Neutrophil (primary cell): ENCODE data around the gene DEGS1.

Experiments
- H3K27ac ChIP-seq: fragments of 200-600 bp; sonication (generic); 2 replicates; pipeline ENCODE4 v1.5.1; 2016; ENCODE audit warnings: mild to moderate bottlenecking, moderate library complexity
- H3K27me3 ChIP-seq: fragments of 200-600 bp; sonication (generic); 2 replicates; pipeline ENCODE4 v1.6.0; 2016; ENCODE audit warnings: mild to moderate bottlenecking
- H3K36me3 ChIP-seq: fragments of 200-600 bp; sonication (generic); 2 replicates; pipeline ENCODE4 v1.5.1; 2017
- H3K4me1 ChIP-seq, 2 experiments: fragments of 200-600 bp in 1 of 2; sonication (generic) in 1 of 2; 1 replicate in 1 of 2; 2 replicates in 1 of 2; pipeline versions ENCODE4 v1.5.1 to v1.6.1; 2013 to 2016; ENCODE audit warnings: low read depth in 1 of 2, low read length in 1 of 2, mild to moderate bottlenecking in 1 of 2, moderate library complexity in 1 of 2; ENCODE audit not compliant: control insufficient read depth in 1 of 2, insufficient read depth in 1 of 2
- H3K4me3 ChIP-seq, 2 experiments: fragments of 200-600 bp in 1 of 2; sonication (generic) in 1 of 2; 1 replicate in 1 of 2; 2 replicates in 1 of 2; pipeline ENCODE4 v1.5.1; 2013 to 2016; ENCODE audit warnings: low read depth in 1 of 2, low read length in 1 of 2, mild to moderate bottlenecking in 1 of 2, moderate library complexity in 1 of 2
- H3K9me3 ChIP-seq: fragments of 200-600 bp; sonication (generic); 2 replicates; pipeline ENCODE4 v1.5.1; 2016
- CTCF ChIP-seq: fragments of 200-600 bp; sonication (generic); IDR thresholded peaks from 2 replicates; pipeline ENCODE4 v1.5.1; 2016; ENCODE audit warnings: antibody characterized with exemption

Gene DEGS1

GRCh38 chr1:224163311-224163710 lies 19.7 kb upstream of the DEGS1 start:
- Histone ChIP-seq H3K27me3 (no peaks in the 10 kb centered on the region), H3K4me3 (no peak overlapping the region)
- TF ChIP-seq CTCF: no peak

GRCh38 chr1:224168859-224169380 lies 14.1 kb upstream of the DEGS1 start:
- no peaks in the 10 kb centered on the region for H3K36me3 ChIP-seq
- H3K4me3 ChIP-seq: peak overlapping the region; percentile 18 to 41
- H3K9me3 ChIP-seq: no peaks in the 10 kb centered on the region
- peak overlapping the region; percentile 86 for H3K27ac ChIP-seq
- no peak for TF ChIP-seq CTCF
- peaks cover 61 to 71% of the 10 kb centered on the region in 2 experiments for H3K4me1 ChIP-seq
- H3K27me3 ChIP-seq: no peaks in the 10 kb centered on the region

More at GRCh38 chr1:224163311-224163710, 19.7 kb upstream of the DEGS1 start:
- peaks cover 6% of the 10 kb centered on the region for H3K36me3 ChIP-seq
- peaks cover 45 to 52% of the 10 kb centered on the region in 2 experiments for H3K4me1 ChIP-seq
- H3K27ac ChIP-seq: peak overlapping the region; percentile 85
- H3K9me3 ChIP-seq: no peaks in the 10 kb centered on the region

- TF ChIP-seq CTCF: no peak
- H3K27me3 ChIP-seq: no peaks in the 10 kb centered on the region
- peak overlapping the region in 1 of 2 experiments; percentile 41 for H3K4me3 ChIP-seq
- peak overlapping the region; percentile 86 for H3K27ac ChIP-seq
- H3K4me1 ChIP-seq: peaks cover 57 to 66% of the 10 kb centered on the region in 2 experiments
- H3K36me3 ChIP-seq: no peaks in the 10 kb centered on the region
- H3K9me3 ChIP-seq: no peaks in the 10 kb centered on the region
Observed at GRCh38 chr1:224169718-224170270, 13.2 kb upstream of the DEGS1 start.

- H3K4me3 ChIP-seq: peak overlapping the region in 1 of 2 experiments; percentile 35
- no peak for TF ChIP-seq CTCF
- no peaks in the 10 kb centered on the region for H3K36me3 ChIP-seq
- H3K27me3 ChIP-seq: no peaks in the 10 kb centered on the region
- H3K27ac ChIP-seq: peak overlapping the region; percentile 86
- H3K9me3 ChIP-seq: no peaks in the 10 kb centered on the region
- H3K4me1 ChIP-seq: peaks cover 58 to 68% of the 10 kb centered on the region in 2 experiments
Observed at GRCh38 chr1:224170343-224170742, 12.7 kb upstream of the DEGS1 start.

GRCh38 chr1:224170748-224171478 lies 12.1 kb upstream of the DEGS1 start:
- no peaks in the 10 kb centered on the region for H3K9me3 ChIP-seq
- no peaks in the 10 kb centered on the region for H3K36me3 ChIP-seq
- H3K4me1 ChIP-seq: peaks cover 63 to 71% of the 10 kb centered on the region in 2 experiments
- H3K4me3 ChIP-seq: peak overlapping the region; percentile 15 to 35
- peak; percentile 32 for TF ChIP-seq CTCF
- H3K27ac ChIP-seq: peak overlapping the region; percentile 86
- no peaks in the 10 kb centered on the region for H3K27me3 ChIP-seq
